ENCODE data around the gene PRR22.
A peak's percentile ranks its signal among the peaks of the same experiment; 100 is the strongest.

Gene PRR22

DNA sequence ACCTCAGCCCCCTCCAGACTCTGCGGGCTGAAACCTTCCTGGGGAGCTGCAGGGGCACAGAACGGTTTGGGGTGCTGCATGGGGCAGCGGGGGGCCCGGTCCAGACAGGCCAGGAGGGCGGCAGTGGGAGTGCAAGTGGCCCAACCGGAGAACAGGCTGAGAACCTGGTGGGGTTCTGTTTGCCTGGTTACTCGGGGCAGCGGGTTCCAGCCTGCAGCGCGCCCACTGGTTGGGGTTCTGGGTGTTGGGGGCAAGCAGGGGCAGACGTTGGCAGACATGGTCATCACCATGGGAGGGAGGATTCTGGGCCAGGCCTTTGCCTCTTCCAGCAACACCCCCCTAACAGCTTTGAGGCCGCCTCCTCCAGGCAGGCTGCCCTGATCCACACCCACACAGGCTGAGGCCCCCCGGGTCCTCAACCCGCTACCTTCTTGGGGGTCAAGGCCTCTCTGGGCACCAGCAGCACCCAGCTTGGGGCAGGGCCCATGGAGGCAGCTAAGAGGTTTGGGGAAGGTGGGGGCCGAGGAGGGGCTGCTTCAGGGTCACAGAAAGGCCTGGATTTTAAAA is at the start of gene PRR22:
Gene PRR22, minus strand, starts transcription at position 166 of the 567 bp plus-strand sequence. Its CDS starts 86 bp downstream, at position 80.
- no peak for DNase-seq (ENCODE audit: low read depth in 3 of 3, low spot score in 1 of 3)

DNA sequence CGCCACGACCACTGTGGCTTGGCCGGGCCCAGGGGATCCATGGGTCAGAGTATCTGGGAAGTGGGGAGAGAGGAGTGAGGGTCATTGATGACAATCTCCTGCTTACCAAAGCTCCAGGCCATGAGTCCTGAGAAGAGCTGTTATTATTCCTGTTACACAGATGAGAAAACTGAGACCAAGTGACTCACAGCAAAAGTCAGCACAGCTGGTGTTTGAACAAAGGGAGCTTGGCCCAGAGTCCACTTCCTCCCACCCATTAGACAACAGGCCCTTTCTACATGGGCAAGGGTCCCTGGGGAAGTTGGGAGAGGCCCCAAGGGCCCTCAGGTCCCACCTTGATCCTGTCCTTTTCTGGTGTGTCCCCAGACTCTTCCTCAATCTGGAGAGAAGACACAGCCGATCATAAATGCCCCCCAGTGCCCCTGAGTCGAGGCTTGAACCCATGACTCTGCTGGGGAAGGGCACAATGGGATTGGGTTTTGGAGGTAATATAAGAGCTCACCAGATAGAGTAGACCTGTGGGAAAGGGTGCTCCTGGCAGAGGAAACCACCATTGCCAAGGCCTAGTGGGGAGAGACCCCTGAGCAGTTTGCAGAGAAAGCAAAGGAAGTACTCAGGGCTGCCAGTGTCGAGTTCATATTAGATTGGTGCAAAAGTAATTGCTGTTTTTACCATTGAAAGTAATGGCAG is 48.1 kb upstream of the PRR22 start:
- DNase-seq (ENCODE audit: low read depth in 3 of 3, low spot score in 1 of 3), result no peak

DNA sequence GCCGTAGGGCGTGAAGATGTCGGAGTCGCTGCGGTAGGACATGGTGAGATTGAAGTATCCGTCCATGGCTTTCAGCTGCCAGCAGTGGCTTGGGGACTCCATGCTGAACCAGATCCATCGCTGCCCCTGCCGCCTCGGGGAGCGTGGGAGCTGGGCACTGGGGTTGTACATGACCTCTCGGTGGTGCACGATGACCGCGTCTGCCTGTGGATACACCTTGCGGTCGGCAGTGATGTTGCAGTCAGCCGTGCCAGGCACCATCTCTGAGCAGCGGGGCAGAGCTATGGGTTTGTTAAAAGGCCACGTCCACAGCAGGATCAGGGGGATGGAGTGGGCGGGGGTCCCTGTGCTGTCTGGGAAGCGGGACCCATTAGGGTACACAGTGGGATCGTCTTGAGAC is 47.5 kb upstream of the PRR22 start:
- DNase-seq (ENCODE audit: low read depth in 3 of 3, low spot score in 1 of 3), result no peak

DNA sequence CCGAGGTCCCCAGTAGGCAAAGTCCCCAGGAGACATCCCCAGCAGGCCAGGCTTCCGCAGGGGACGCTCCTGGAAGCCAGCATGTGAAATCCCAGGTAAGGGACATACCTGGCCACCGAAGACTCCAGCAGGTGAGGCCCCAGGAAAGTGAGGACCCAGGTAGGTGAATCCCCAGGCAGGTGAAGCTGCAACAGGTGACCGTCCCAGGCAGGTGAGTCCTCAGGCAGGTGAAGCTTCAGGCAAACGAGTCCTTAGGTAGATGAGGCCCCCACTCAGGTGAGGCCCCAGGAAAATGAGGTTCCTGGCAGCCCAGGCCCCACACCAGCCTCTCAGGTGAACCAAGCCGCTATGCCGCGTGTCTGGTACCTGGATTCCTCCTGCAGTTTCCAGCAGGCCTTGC is 46.6 kb upstream of the PRR22 start:
- DNase-seq (ENCODE audit: low read depth in 3 of 3, low spot score in 1 of 3), result no peak

DNA sequence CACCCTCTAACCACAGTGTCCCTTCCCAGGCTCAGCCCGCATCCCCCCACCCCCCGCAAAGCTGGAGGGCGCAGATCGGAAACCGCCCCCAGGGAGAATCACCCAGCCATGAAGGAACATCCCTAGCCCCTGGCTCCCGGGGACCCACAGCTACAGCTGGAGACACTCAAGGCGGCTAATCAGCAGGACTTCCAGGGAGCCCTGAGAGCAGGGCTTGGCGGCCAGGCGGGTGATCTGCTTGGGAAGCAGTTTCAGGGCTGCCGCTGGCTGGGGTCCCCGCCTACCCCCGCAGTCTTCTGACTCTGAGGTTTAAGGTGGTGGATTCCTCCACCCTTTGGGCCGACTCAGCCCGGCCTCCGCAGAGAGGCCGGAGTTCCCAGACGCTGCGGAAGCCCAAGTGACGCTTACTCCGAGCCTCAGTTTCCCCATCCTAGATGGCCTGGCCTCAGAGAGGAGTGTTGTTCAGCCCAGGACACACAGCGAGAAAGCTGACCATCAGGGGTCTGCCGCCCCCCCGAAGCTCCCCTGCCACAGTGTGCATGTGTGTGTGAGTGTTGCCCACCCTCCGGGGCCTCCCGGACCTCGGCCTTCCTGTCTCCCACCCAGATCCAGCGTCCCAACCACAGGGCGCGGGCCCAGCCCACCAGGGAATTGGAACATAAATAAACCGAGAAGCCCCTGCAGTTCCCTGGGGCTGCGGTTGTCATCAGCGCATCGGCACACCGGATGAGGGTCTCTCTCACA is 45.2 kb upstream of the PRR22 start:
- no peak for DNase-seq (ENCODE audit: low read depth in 3 of 3, low spot score in 1 of 3)

DNA sequence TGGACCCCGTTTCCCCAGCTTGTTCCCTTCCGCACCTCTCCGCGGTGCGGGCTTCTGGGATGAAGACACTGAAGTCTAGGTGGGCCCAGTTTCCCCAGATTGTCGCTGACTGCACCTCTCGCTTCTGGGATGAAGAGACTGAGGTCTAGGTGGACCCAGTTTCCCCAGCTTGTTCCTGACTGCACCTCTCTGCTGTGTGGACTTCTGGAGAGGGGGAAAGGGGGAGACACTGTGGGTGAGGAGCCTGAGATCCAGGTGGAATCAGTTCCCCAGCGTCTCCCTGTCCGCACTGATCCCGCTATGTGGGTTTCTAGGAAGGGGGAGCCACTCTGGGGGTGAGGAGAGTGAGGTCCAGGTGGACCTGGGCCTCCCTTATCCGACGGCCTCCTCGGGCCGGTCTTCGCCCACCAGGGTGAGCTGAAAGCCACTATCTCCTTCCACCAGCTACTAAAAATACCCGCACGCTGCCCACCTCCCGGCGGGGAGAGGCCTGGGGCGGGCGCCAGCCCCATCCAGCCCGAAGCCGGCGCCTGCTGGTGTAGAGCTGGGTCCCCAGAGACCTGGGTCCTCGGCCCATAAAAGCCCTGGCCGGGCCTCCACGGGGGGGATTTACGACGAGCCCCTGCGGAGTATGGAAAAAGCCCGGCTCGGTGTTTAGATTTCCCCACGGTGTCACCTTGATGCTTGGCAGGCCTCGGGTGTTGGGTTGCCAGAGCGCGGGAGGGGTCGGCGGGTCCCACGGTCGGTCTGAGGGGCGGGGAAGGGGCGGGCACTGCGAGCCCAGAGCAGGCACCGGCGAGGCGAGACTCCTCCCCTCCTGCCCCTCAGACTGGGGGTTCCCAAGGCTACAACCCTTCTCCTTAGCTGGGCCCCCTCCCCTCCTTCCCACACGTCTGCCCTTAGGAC is 44.4 kb upstream of the PRR22 start:
- DNase-seq (ENCODE audit: low read depth in 3 of 3, low spot score in 1 of 3), result no peak

DNA sequence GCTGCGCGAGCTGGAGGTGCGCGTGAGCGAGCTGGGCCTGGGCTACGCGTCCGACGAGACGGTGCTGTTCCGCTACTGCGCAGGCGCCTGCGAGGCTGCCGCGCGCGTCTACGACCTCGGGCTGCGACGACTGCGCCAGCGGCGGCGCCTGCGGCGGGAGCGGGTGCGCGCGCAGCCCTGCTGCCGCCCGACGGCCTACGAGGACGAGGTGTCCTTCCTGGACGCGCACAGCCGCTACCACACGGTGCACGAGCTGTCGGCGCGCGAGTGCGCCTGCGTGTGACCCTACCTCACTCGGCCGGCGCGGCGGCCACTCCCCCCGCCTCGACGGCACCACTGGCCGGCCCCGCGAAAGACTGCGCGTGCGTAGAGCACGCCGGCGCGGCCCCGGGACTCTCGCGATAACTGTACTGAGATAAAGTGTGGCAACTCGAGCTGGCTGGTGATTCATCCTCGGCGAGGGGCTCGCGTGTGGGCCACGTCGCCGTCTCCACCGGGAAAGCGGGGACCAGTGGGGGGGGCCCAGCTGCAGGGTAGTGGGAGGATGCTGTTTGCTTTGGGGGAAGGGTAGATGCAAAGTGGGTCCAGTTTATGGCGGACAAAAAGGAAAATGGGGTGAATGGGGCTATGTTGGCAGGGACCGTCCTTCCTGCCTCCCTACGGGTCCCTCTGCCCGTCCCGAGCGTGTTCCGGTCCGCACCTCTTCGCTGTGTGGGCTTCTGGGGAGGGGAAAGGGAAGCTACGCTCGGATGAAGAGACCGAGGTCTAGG is 43.5 kb upstream of the PRR22 start:
- DNase-seq (ENCODE audit: low read depth in 3 of 3, low spot score in 1 of 3), result peak; percentile 79 to 96 (median 91)

DNA sequence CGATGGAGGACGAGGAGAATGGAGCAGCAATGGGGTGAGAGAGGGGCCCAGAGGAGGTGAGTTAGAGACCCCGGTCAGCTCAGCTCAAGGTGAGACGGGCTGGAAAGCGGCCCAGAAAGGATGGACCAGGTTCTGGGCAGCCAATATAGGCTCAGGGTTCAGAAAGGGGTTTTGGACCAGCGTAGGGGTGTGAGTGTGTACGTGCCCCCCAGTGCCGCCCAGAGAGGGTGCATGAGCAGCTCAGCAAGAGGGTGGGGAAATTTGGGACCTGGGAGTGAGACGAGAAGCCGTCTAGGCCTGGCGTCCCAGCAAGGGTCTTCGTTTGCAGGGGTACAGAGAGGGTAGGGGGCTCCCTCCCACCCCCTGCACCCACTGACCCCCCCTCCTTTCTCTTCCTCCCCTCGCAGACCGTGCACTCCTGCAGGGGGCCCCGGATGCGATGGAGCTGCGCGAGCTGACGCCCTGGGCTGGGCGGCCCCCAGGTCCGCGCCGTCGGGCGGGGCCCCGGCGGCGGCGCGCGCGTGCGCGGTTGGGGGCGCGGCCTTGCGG is 42.9 kb upstream of the PRR22 start:
- DNase-seq (ENCODE audit: low read depth in 3 of 3, low spot score in 1 of 3), result no peak

DNA sequence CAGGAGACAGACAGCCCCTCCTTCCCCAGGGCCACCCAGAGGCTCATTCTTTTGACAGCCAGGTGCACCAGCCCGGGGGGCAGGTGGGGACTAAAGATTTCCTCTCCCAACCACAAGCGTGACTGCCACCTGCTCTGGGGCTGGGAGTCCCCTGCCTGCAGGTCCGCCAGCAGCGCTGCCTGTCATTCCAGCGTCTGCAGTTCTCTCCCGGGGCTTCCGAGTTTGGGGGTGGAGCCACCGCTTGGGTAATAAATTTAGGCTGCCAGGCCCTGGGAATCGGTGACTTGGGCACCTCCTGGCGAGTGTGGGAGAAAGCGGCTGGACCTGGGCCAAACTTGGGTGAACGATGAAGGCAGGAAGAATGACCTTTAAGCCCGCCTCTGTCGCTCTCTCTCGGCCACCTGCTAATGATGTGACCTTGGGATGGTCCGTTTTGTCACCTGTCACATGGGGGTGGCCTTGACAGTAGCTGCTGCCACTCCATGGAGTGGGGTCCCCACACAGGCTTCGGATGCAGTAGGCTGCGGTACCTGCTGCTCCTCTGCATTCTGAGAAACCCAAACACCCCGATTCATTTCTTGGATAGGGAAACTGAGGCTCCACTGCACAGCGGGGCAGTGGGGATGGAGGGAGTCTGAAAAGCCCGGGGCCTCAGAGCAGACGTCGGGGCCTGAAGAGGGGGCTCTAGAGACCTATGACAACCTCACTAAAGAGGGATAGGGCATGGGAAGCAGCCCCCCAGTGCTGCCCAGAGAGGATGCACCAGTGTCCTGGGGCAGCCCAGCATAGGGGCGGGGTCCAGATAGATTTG is 42.2 kb upstream of the PRR22 start:
- no peak for DNase-seq (ENCODE audit: low read depth in 3 of 3, low spot score in 1 of 3)

DNA sequence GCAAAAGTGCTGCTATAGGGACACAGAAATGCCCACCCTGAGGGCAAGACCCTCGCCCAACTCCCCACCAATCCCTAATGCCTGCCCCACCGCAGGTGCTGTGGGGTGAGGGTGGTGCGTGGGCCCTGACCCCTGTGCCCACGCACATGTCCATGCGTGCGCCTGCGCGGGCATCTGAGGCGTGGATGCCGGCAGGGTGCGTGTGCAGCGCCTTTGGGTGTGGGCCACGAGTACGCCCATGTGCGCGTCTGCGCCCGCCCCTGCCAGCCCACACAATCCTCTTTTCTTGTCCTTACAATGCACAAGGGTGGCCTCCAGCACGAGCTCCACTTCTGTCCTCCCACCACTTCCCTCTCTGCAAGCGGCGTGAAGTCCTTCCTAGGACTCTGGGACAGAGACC is 40.6 kb upstream of the PRR22 start:
- no peak for DNase-seq (ENCODE audit: low read depth in 3 of 3, low spot score in 1 of 3)

DNA sequence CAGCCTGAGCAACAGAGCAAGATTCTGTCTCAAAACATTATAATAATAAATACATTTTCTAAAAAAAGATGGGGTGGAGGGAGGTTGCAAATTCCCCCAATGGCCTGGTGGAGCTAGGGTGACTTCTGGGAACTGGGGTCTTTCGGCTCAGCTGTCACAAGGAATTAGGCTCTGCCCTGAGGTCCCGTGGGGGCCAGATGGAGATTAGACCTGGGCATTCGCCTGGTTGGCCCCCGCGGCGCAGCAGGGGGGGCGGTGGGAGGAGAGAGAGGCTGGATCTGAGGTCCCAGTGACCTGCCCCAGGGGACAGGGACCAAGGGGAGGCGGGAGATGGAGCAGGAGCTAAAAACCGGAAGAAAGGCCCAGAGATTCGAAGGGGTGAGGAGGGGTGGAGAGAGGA is 40.2 kb upstream of the PRR22 start:
- no peak for DNase-seq (ENCODE audit: low read depth in 3 of 3, low spot score in 1 of 3)

DNA sequence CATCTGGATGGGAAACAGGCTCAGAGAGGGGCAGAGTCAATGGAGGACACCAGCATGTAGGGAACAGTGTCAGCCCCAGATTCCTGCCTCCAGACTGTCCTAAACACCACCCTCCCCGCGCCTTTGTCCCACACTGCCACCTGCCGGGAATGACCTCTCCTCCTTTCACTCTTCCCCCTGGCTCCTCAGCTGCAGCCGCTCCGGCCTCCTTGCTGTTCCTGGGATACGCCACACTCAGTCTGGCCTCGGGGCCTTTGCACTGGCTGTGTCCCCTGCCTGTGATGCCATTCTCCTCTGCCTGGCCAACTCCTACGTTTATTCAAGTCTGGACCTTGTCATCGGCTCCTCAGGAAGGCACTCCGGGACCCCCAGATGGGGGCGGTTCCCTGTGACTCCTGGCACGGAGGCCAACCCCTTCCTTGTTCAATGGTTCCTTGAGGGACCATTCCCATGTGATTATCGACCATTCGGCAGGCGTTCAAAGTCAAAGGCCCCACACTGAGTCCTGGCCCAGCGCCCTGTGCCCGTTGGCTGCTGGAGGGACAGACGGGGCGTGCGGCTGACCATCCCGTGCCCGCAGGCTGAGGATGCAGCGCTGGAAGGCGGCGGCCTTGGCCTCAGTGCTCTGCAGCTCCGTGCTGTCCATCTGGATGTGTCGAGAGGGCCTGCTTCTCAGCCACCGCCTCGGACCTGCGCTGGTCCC is 39.2 kb upstream of the PRR22 start:
- no peak for DNase-seq (ENCODE audit: low read depth in 3 of 3, low spot score in 1 of 3)

DNA sequence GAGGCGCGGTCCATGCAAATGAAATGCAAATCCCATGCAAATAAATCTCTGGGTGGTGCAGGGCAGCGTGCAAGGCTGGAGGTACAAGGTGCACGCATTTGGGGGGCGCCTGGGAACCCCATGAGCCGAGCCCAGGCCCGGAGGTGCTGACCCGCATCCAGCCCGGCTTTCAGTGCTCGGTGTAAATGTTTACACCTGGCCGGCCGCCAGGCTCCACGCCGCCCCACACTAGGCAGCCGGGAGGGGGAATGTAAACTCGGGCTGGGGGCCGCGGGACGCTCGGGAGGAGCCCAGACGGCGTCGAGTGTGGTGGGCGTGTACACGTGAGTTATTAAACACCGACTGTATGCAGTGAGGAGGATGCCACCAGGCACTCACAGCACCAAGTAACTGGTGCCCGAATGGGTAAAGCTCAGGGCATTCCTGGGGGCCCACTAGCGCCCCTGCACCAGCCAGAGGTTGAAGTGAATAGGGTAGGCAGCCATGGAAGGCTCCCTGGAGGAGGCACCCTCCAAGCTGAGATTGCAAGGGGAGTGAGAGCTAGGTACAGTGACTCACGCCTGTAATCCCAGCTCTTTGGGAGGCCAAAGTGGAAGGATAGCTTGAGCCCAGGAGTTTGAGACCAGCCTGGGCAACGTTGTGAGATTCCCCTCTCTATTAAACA is 37.8 kb upstream of the PRR22 start:
- DNase-seq (ENCODE audit: low read depth in 3 of 3, low spot score in 1 of 3), result no peak

DNA sequence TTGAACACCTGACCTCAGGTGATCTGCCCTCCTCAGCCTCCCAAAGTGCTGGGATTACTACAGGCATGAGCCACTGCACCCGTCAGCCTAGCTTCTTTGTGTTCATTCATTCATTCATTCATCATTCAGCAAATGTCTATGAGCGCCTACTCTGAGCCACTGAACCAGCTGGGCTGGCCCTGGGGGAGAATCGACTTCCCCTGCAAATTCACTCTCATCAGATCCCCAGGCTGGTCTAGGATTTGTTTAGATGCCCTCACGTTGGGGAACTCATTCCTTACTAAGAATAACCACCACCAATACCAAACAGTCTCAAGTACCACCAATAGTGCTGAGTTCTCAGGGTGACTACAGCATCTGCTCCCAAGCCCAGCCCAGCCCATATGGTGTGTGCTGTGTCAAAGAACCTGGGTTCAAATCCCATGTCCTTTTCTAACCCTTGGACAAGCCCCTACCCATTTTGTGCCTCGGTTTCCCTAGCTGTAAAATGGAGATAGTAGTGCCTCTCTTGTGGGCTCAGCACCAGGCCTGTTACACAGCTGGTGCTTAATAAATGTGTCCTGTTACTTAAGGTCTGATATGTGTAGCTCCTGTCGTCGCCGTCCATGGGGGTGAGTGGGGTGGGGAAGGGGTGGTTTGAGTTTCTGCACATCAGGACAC is 37.1 kb upstream of the PRR22 start:
- DNase-seq (ENCODE audit: low read depth in 3 of 3, low spot score in 1 of 3), result no peak

DNA sequence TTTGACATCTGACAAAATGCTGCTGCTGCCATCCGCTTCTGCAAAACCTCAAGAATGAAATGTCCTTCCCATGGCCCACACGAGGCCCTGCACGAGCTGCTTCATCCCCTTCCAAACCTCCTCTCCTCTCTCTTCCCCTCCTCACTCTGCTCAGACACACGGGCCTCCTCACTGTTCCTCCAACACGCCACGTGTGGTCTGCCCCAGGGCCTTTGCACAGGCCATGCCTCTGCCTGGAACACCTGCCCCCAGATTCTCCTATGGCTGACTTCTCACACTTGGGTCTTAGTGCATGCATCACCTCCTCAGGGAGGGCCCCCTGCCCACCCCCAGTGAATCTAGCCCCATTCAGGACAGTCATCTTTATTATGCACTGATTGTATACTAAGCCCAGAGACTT is 36.2 kb upstream of the PRR22 start:
- DNase-seq (ENCODE audit: low read depth in 3 of 3, low spot score in 1 of 3), result no peak

DNA sequence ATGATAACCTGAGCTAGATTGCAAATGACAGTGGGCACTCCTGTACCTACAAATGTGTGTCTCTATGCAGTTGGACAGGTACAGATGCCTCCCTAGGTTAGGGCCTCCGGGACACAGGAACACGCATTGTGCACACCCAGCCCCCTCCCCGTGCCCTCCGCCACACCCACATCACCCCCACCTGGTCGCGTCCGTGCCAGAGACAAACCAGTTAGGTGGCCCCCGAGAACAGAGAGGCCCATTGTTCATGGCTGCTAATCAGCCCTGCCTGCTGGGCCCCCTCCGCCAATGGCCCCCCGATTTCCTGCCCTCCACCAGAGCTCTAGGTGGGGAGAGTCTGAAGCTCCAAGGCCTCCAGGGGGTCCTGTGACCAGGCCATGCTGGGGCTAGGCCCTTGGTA is 34.0 kb upstream of the PRR22 start:
- no peak for DNase-seq (ENCODE audit: low read depth in 3 of 3, low spot score in 1 of 3)

DNA sequence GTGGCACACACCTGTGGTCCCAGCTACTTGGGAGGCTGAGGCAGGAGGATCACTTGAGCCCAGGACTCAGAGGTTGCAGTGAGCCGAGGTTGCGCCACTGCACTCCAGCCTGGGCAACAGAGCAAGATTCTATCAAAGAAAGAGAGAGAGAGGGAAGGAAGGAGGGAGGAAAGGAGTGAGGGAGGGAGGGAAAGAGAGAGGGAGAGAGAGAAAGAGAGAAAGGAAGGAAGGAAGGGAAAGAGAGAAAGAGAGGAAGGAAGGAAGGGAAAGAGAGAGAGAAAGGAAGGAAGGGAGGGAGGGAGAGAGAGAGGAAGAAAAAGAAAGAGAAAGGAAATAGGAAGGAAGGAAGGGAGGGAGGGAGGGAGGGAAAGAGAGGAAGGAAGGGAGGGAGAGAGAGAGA is 32.7 kb upstream of the PRR22 start:
- DNase-seq (ENCODE audit: low read depth in 3 of 3, low spot score in 1 of 3), result no peak

DNA sequence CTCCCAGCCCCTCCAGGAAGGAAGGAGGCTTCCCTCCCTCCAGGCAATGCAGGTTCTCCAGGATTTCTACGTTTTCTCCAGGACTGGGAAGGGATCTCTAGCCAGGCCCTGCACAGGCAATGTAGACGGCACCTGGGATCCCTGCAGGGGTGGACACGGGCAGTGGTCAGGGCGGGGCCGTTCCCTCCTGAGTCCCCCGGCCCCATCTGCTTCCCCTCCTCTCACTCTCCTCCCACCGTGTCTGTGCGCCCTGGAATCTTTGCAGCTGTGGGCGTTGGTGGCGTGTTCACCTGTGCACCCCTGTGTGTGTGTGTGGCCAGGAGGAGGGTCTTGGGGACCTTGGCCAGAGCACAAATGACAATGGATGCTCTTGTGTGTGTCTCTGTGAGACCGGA is 30.3 kb upstream of the PRR22 start:
- no peak for DNase-seq (ENCODE audit: low read depth in 3 of 3, low spot score in 1 of 3)
